ENCODE measurements around the gene SLC8A2. TPM values are rescaled to one million over a fixed set of nuclear protein-coding genes. Genes with fewer than 3 reads are reported as not detected.

Gene SLC8A2
- total and polyA plus RNA-seq, 2 experiments from 2014 or later = 0.86 to 10.0 TPM

DNA sequence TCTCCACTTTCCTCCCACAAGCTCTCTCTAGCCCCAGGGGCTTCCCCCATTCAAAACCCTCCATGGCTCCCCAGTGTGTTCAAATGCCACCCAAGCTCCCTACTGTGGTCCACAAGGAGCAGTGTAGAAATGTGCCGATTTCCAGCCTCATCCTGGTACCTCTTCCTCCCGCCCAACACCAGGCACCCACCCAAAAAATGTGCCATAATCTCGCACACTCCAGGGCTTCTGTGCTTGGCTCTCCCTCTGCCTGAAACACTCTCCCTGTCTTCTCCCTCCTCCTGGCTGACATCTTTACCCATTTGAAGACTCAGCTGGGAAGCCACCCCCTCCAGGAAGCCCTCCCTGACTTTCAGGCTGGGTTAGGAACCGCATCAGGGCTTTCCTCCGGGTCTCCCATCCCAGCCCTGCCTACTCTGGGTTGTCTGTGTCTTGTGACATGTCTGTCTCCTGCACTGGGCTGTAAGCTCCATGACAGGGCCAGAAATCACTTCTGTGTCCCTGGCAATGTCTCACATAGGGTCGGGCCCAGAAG is 35.7 kb downstream of the SLC8A2 start:
- Histone ChIP-seq H3K4me3 (no peak overlapping the region), H3K27ac (ENCODE audit: low read depth) (no peak overlapping the region), H3K4me1 (ENCODE audit: insufficient read depth) (peaks cover 3% of the 10 kb centered on the region; the same call in 1 of the 2 replicates), H2AFZ (no peak overlapping the region), H3K9me2 (ENCODE audit: insufficient read depth) (no peaks in the 10 kb centered on the region), H3K79me2 (replicated peaks; ENCODE audit: insufficient read depth) (no peaks in the 10 kb centered on the region), H3K27me3 (ENCODE audit: insufficient read depth) (peaks cover 12% of the 10 kb centered on the region), H3F3A (replicated peaks; ENCODE audit: low read depth) (peaks cover 15% of the 10 kb centered on the region; the same call in 1 of the 2 replicates), H3K36me3 (ENCODE audit: insufficient read depth) (no peaks in the 10 kb centered on the region), H4K20me1 (replicated peaks; ENCODE audit: insufficient read depth) (peaks cover 3% of the 10 kb centered on the region; the same call in 1 of the 2 replicates), H3K4me2 (no peak overlapping the region)
- no peak overlapping the region for H3K27ac Mint-ChIP-seq
- no peaks in the 10 kb centered on the region for H3K36me3 Mint-ChIP-seq (ENCODE audit: low read depth)
- TF ChIP-seq CREB1 (CRISPR knock-in tag; IDR thresholded peaks at IDR 0.05; ENCODE audit: low read depth) (no peak), ZNF114 (CRISPR knock-in tag; IDR thresholded peaks at IDR 0.05) (no peak), EZH2phosphoT487 (IDR thresholded peaks at IDR 0.05; ENCODE audit: unreplicated experiment) (no peak), ZNF331 (CRISPR knock-in tag; IDR thresholded peaks at IDR 0.05; ENCODE audit: low read depth) (no peak), NANOG (IDR thresholded peaks at IDR 0.05; ENCODE audit: borderline replicate concordance) (no peak), EZH2 (IDR thresholded peaks at IDR 0.05; ENCODE audit: low read depth, unreplicated experiment) (no peak), JUNB (IDR thresholded peaks at IDR 0.05; ENCODE audit: unreplicated experiment) (no peak), STAT1 (IDR thresholded peaks at IDR 0.05; ENCODE audit: unreplicated experiment) (no peak), POLR2AphosphoS5 (IDR thresholded peaks at IDR 0.05; ENCODE audit: low read depth) (no peak)
- TF ChIP-seq, protein P1, sequence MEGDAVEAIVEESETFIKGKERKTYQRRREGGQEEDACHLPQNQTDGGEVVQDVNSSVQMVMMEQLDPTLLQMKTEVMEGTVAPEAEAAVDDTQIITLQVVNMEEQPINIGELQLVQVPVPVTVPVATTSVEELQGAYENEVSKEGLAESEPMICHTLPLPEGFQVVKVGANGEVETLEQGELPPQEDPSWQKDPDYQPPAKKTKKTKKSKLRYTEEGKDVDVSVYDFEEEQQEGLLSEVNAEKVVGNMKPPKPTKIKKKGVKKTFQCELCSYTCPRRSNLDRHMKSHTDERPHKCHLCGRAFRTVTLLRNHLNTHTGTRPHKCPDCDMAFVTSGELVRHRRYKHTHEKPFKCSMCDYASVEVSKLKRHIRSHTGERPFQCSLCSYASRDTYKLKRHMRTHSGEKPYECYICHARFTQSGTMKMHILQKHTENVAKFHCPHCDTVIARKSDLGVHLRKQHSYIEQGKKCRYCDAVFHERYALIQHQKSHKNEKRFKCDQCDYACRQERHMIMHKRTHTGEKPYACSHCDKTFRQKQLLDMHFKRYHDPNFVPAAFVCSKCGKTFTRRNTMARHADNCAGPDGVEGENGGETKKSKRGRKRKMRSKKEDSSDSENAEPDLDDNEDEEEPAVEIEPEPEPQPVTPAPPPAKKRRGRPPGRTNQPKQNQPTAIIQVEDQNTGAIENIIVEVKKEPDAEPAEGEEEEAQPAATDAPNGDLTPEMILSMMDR (conservative IDR thresholded peaks at IDR 0.05; ENCODE audit: low read depth in 2 of 2) = no peak
- TF ChIP-seq, protein P2, sequence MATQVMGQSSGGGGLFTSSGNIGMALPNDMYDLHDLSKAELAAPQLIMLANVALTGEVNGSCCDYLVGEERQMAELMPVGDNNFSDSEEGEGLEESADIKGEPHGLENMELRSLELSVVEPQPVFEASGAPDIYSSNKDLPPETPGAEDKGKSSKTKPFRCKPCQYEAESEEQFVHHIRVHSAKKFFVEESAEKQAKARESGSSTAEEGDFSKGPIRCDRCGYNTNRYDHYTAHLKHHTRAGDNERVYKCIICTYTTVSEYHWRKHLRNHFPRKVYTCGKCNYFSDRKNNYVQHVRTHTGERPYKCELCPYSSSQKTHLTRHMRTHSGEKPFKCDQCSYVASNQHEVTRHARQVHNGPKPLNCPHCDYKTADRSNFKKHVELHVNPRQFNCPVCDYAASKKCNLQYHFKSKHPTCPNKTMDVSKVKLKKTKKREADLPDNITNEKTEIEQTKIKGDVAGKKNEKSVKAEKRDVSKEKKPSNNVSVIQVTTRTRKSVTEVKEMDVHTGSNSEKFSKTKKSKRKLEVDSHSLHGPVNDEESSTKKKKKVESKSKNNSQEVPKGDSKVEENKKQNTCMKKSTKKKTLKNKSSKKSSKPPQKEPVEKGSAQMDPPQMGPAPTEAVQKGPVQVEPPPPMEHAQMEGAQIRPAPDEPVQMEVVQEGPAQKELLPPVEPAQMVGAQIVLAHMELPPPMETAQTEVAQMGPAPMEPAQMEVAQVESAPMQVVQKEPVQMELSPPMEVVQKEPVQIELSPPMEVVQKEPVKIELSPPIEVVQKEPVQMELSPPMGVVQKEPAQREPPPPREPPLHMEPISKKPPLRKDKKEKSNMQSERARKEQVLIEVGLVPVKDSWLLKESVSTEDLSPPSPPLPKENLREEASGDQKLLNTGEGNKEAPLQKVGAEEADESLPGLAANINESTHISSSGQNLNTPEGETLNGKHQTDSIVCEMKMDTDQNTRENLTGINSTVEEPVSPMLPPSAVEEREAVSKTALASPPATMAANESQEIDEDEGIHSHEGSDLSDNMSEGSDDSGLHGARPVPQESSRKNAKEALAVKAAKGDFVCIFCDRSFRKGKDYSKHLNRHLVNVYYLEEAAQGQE (IDR thresholded peaks at IDR 0.05; ENCODE audit: unreplicated experiment) = no peak
- TF ChIP-seq, protein P3, sequence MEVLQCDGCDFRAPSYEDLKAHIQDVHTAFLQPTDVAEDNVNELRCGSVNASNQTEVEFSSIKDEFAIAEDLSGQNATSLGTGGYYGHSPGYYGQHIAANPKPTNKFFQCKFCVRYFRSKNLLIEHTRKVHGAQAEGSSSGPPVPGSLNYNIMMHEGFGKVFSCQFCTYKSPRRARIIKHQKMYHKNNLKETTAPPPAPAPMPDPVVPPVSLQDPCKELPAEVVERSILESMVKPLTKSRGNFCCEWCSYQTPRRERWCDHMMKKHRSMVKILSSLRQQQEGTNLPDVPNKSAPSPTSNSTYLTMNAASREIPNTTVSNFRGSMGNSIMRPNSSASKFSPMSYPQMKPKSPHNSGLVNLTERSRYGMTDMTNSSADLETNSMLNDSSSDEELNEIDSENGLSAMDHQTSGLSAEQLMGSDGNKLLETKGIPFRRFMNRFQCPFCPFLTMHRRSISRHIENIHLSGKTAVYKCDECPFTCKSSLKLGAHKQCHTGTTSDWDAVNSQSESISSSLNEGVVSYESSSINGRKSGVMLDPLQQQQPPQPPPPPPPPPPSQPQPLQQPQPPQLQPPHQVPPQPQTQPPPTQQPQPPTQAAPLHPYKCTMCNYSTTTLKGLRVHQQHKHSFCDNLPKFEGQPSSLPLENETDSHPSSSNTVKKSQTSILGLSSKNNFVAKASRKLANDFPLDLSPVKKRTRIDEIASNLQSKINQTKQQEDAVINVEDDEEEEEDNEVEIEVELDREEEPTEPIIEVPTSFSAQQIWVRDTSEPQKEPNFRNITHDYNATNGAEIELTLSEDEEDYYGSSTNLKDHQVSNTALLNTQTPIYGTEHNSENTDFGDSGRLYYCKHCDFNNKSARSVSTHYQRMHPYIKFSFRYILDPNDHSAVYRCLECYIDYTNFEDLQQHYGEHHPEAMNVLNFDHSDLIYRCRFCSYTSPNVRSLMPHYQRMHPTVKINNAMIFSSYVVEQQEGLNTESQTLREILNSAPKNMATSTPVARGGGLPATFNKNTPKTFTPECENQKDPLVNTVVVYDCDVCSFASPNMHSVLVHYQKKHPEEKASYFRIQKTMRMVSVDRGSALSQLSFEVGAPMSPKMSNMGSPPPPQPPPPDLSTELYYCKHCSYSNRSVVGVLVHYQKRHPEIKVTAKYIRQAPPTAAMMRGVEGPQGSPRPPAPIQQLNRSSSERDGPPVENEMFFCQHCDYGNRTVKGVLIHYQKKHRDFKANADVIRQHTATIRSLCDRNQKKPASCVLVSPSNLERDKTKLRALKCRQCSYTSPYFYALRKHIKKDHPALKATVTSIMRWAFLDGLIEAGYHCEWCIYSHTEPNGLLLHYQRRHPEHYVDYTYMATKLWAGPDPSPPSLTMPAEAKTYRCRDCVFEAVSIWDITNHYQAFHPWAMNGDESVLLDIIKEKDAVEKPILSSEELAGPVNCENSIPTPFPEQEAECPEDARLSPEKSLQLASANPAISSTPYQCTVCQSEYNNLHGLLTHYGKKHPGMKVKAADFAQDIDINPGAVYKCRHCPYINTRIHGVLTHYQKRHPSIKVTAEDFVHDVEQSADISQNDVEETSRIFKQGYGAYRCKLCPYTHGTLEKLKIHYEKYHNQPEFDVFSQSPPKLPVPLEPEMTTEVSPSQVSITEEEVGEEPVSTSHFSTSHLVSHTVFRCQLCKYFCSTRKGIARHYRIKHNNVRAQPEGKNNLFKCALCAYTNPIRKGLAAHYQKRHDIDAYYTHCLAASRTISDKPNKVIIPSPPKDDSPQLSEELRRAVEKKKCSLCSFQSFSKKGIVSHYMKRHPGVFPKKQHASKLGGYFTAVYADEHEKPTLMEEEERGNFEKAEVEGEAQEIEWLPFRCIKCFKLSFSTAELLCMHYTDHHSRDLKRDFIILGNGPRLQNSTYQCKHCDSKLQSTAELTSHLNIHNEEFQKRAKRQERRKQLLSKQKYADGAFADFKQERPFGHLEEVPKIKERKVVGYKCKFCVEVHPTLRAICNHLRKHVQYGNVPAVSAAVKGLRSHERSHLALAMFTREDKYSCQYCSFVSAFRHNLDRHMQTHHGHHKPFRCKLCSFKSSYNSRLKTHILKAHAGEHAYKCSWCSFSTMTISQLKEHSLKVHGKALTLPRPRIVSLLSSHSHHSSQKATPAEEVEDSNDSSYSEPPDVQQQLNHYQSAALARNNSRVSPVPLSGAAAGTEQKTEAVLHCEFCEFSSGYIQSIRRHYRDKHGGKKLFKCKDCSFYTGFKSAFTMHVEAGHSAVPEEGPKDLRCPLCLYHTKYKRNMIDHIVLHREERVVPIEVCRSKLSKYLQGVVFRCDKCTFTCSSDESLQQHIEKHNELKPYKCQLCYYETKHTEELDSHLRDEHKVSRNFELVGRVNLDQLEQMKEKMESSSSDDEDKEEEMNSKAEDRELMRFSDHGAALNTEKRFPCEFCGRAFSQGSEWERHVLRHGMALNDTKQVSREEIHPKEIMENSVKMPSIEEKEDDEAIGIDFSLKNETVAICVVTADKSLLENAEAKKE (CRISPR knock-in tag; IDR thresholded peaks at IDR 0.05) = no peak
- TF ChIP-seq, protein P4, sequence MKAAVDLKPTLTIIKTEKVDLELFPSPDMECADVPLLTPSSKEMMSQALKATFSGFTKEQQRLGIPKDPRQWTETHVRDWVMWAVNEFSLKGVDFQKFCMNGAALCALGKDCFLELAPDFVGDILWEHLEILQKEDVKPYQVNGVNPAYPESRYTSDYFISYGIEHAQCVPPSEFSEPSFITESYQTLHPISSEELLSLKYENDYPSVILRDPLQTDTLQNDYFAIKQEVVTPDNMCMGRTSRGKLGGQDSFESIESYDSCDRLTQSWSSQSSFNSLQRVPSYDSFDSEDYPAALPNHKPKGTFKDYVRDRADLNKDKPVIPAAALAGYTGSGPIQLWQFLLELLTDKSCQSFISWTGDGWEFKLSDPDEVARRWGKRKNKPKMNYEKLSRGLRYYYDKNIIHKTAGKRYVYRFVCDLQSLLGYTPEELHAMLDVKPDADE (IDR thresholded peaks at IDR 0.05) = no peak
- peaks cover 18% of the 10 kb centered on the region for H3K27me3 Mint-ChIP-seq (ENCODE audit: insufficient read depth, low read depth, poor library complexity)
- no peak overlapping the region for H3K4me3 Mint-ChIP-seq
- peaks cover 6% of the 10 kb centered on the region; the same call in 2 of the 3 replicates for H3K4me1 Mint-ChIP-seq
- DNase-seq (ENCODE audit: low spot score) (no peak), ATAC-seq (no peak)
- H3K9me3 Mint-ChIP-seq = no peaks in the 10 kb centered on the region; the same call in 1 of the 3 replicates
